Smooth muscle cell (in vitro differentiated cells): Measurements from ENCODE around the gene HSPB8. TPM values are rescaled to one million over a fixed set of nuclear protein-coding genes. Genes with fewer than 3 reads are reported as not detected.

Experiments used
- DNase-seq: peaks from one replicate; lab custom pipeline; 2025; ENCODE audit not compliant: unreplicated experiment; lab: John Stamatoyannopoulos, UW
- H2AFZ ChIP-seq: fragments of 200-600 bp; sonication (generic); 2 replicates; pipeline ENCODE4 v1.6.0; 2016; ENCODE audit warnings: antibody characterized with exemption, low read depth, mild to moderate bottlenecking
- H3F3A ChIP-seq: fragments of 200-600 bp; sonication (generic); 2 replicates; pipeline ENCODE4 v1.6.0; 2017; ENCODE audit warnings: antibody characterized with exemption, low read depth
- H3K27ac ChIP-seq: fragments of 200-600 bp; sonication (generic); 2 replicates; pipeline ENCODE4 v1.5.1; 2016; ENCODE audit warnings: low read depth, mild to moderate bottlenecking
- H3K27me3 ChIP-seq: fragments of 200-600 bp; sonication (generic); 2 replicates; pipeline ENCODE4 v1.6.1; 2016; ENCODE audit warnings: low read depth, mild to moderate bottlenecking
- H3K36me3 ChIP-seq: fragments of 200-600 bp; sonication (generic); 2 replicates; pipeline ENCODE4 v1.5.1; 2016; ENCODE audit warnings: low read depth
- H3K4me1 ChIP-seq: fragments of 200-600 bp; sonication (generic); 2 replicates; pipeline ENCODE4 v1.5.1; 2016; ENCODE audit warnings: low read depth
- H3K4me2 ChIP-seq: fragments of 200-600 bp; sonication (generic); 2 replicates; pipeline ENCODE4 v1.6.0; 2016; ENCODE audit warnings: mild to moderate bottlenecking
- H3K4me3 ChIP-seq: fragments of 200-600 bp; sonication (generic); 2 replicates; pipeline ENCODE4 v1.5.1; 2016; ENCODE audit warnings: mild to moderate bottlenecking
- H3K79me2 ChIP-seq: fragments of 200-600 bp; sonication (generic); 2 replicates; pipeline ENCODE4 v1.6.0; 2016; ENCODE audit warnings: low read depth, mild to moderate bottlenecking
- H3K9ac ChIP-seq: fragments of 200-600 bp; sonication (generic); 2 replicates; pipeline ENCODE4 v1.6.0; 2016; ENCODE audit warnings: low read depth
- H3K9me3 ChIP-seq: fragments of 200-600 bp; sonication (generic); replicated peaks from 2 replicates; pipeline ENCODE4 v1.5.1; 2016; ENCODE audit warnings: low read depth
- H4K20me1 ChIP-seq: fragments of 200-600 bp; sonication (generic); 2 replicates; pipeline ENCODE4 v1.6.0; 2016; ENCODE audit warnings: low read depth
- CTCF ChIP-seq: fragments of 200-600 bp; sonication (generic); IDR thresholded peaks from 2 replicates; pipeline ENCODE4 v1.5.1; 2017; ENCODE audit warnings: borderline replicate concordance, mild to moderate bottlenecking, antibody characterized with exemption; ENCODE audit not compliant: insufficient read depth, poor library complexity, severe bottlenecking
- WGBS: methylation state at CpG from one replicate; pipeline ENCODE4 v1.1.7; 2016; ENCODE audit warnings: low lambda C conversion rate; 5-methylcytosine and 5-hydroxymethylcytosine counted together
- polyA plus RNA-seq: library from polyadenylated mRNA; unstranded; fragments of >200 nt; fragmentation: Nextera tagmentation; extraction: Ambion mirVana; gene quantifications from 2 replicates; pipeline ENCODE4 v1.2.1, GENCODE V29; 2016
- total RNA-seq: library from RNA; depleted of rRNA; stranded (reverse); fragments of >200 nt; gene quantifications from 2 replicates; pipeline ENCODE4 v1.2.3, GENCODE V29; 2014

Gene HSPB8
- total and polyA plus RNA-seq, 2 experiments from 2014 or later, result 38.4 to 103 TPM

- Histone ChIP-seq H3K9me3 (no peaks in the 10 kb centered on the region), H2AFZ (no peak overlapping the region), H3F3A (peaks cover 18% of the 10 kb centered on the region), H4K20me1 (peaks cover 72% of the 10 kb centered on the region), H3K79me2 (peaks cover 21% of the 10 kb centered on the region), H3K4me3 (no peak overlapping the region), H3K4me1 (peaks cover 15% of the 10 kb centered on the region), H3K4me2 (peak overlapping the region; percentile 41), H3K9ac (no peak overlapping the region), H3K27me3 (no peaks in the 10 kb centered on the region), H3K27ac (peak overlapping the region; percentile 36), H3K36me3 (no peaks in the 10 kb centered on the region)
- no peak for DNase-seq
- TF ChIP-seq CTCF, result no peak
- 66% methylated on average over 5 of the region's 5 CpGs for WGBS
Observed at GRCh38 chr12:119182701-119183493, 4.2 kb downstream of the HSPB8 start.

- Histone ChIP-seq H4K20me1 (peaks cover 81% of the 10 kb centered on the region), H3F3A (peaks cover 19% of the 10 kb centered on the region), H3K4me1 (peaks cover 15% of the 10 kb centered on the region), H3K4me2 (no peak overlapping the region), H3K79me2 (peaks cover 21% of the 10 kb centered on the region), H3K9me3 (no peaks in the 10 kb centered on the region), H3K4me3 (no peak overlapping the region), H2AFZ (no peak overlapping the region), H3K27ac (no peak overlapping the region), H3K36me3 (no peaks in the 10 kb centered on the region), H3K27me3 (no peaks in the 10 kb centered on the region), H3K9ac (no peak overlapping the region)
- no peak for DNase-seq
- TF ChIP-seq CTCF, result no peak
- 79% methylated on average over 9 of the region's 9 CpGs for WGBS
Observed at GRCh38 chr12:119183942-119184695, 5.4 kb downstream of the HSPB8 start.

GRCh38 chr12:119195256-119195655 lies 16.5 kb downstream of the HSPB8 start:
- H3K9ac ChIP-seq, result no peak overlapping the region
- no peaks in the 10 kb centered on the region for H3F3A ChIP-seq
- no peak overlapping the region for H2AFZ ChIP-seq
- no peaks in the 10 kb centered on the region for H3K36me3 ChIP-seq
- H3K4me1 ChIP-seq, result no peaks in the 10 kb centered on the region
- H3K79me2 ChIP-seq, result no peaks in the 10 kb centered on the region
- no peak overlapping the region for H3K4me3 ChIP-seq
- no peak for TF ChIP-seq CTCF
- peaks cover 22% of the 10 kb centered on the region for H4K20me1 ChIP-seq
- H3K9me3 ChIP-seq, result no peaks in the 10 kb centered on the region
- DNase-seq, result no peak
- 93% methylated on average over 16 of the region's 16 CpGs for WGBS
- H3K27me3 ChIP-seq, result no peaks in the 10 kb centered on the region
- H3K4me2 ChIP-seq, result no peak overlapping the region
- no peak overlapping the region for H3K27ac ChIP-seq
